ENCODE data around the gene PPP6R2. TPM values are rescaled to one million over a fixed set of nuclear protein-coding genes. Genes with fewer than 3 reads are reported as not detected.
"Not testable (repeated sequence)": the region's sequence is repeated elsewhere in the genome, so short reads cannot be mapped to it uniquely, and the experiment has no call there.

PPP6R2 gene
- total RNA-seq, 1 donor from 2014 or later = 62.8 TPM

DNA sequence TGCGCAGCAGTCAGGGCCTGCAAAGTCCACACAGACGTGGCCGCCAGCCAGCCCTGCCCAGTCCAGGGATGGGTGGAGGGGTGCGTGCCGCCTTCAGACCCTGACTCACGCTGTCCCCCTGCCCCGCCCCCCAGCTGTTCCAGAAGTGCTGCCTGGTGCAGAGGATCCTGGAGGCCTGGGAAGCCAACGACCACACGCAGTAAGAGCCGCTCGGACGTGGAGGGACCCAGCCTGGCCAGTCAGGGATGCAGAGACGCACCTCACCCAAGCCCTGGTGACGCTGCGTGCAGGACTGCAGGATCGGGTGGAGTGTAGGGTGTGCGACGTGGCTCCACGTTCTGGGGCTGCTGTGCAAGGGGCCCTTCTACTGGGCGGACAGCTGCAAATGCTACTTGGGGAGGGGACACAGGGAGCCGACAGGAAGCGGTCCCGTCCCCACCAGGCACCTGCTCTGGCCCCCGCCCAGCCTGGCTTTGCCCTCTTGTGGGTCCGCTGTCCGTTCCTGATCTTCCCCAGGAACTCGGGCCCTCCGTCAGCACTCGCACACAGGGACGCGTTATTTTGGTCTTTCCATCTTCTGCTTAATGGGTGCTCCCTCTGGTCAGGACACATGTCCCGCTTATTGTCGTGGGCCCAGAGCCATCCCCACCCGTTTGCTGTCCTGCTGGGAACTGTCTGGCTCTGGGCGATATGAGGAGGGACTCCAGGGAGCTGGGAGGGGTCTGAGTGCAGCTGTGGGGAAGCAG lies 89.2 kb downstream of the PPP6R2 start:
- DNase-seq (ENCODE audit: extremely low spot score, unreplicated experiment) = no peak
- Mint-ChIP-seq H3K36me3 (peaks cover 11% of the 10 kb centered on the region), H3K9me3 (no peaks in the 10 kb centered on the region), H3K4me3 (no peak overlapping the region), H3K27ac (no peak overlapping the region), H3K4me1 (ENCODE audit: unreplicated experiment) (no peaks in the 10 kb centered on the region), H3K27me3 (no peaks in the 10 kb centered on the region)
- TF ChIP-seq, protein P1, sequence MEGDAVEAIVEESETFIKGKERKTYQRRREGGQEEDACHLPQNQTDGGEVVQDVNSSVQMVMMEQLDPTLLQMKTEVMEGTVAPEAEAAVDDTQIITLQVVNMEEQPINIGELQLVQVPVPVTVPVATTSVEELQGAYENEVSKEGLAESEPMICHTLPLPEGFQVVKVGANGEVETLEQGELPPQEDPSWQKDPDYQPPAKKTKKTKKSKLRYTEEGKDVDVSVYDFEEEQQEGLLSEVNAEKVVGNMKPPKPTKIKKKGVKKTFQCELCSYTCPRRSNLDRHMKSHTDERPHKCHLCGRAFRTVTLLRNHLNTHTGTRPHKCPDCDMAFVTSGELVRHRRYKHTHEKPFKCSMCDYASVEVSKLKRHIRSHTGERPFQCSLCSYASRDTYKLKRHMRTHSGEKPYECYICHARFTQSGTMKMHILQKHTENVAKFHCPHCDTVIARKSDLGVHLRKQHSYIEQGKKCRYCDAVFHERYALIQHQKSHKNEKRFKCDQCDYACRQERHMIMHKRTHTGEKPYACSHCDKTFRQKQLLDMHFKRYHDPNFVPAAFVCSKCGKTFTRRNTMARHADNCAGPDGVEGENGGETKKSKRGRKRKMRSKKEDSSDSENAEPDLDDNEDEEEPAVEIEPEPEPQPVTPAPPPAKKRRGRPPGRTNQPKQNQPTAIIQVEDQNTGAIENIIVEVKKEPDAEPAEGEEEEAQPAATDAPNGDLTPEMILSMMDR (conservative IDR thresholded peaks at IDR 0.05) = no peak

DNA sequence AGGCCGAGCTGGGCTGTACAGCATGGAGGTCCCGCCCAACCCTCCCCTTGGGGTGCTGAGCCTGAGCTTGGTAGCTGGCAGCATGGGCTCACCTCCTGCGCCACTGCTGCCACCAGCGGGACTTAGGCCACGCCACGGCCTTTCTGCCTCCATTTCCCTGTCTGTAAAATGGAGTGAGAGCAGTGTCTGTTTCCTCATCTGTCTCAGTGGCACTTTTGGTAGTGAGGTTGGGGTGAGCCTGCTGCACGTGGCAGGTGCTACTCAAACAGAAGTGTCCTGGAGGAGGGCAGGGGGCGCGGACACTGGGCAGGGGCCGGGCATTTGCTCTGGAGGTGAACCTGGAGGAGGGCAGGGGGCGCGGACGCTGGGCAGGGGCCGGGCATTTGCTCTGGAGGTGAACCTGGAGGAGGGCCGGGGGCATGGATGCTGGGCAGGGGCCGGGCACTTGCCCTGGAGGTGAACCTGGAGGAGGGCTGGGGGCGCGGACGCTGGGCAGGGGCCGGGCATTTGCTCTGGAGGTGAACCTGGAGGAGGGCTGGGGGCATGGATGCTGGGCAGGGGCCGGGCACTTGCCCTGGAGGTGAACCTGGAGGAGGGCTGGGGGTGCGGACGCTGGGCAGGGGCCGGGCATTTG lies 89.9 kb downstream of the PPP6R2 start:
- H3K27ac Mint-ChIP-seq; DNase-seq (ENCODE audit: extremely low spot score, unreplicated experiment); H3K27me3 Mint-ChIP-seq; H3K4me1 Mint-ChIP-seq (ENCODE audit: unreplicated experiment); H3K9me3 Mint-ChIP-seq; H3K4me3 Mint-ChIP-seq: not testable (repeated sequence)
- H3K36me3 Mint-ChIP-seq = peaks cover 11% of the 10 kb centered on the region

DNA sequence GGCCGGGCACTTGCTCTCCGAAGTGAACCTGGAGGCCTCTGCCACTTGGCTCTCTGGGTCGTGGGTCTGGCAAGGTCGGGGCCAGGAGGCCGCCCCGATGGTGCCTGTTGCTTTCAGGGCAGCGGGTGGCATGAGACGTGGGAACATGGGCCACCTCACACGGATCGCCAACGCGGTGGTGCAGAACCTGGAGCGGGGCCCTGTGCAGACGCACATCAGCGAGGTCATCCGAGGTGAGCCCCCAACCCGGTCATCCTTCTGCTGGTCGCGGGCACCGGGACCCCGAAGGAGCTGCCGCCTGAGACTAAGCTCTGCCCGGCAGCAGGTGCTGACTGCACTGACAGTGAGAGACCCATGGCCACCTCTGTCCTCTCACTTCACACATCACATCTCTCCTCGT lies 91.7 kb downstream of the PPP6R2 start:
- Mint-ChIP-seq H3K9me3 (no peaks in the 10 kb centered on the region), H3K27me3 (no peaks in the 10 kb centered on the region), H3K4me1 (ENCODE audit: unreplicated experiment) (no peaks in the 10 kb centered on the region), H3K36me3 (peaks cover 4% of the 10 kb centered on the region), H3K27ac (no peak overlapping the region), H3K4me3 (no peak overlapping the region)
- TF ChIP-seq, protein P1 (conservative IDR thresholded peaks at IDR 0.05) = no peak
- DNase-seq (ENCODE audit: extremely low spot score, unreplicated experiment) = no peak

DNA sequence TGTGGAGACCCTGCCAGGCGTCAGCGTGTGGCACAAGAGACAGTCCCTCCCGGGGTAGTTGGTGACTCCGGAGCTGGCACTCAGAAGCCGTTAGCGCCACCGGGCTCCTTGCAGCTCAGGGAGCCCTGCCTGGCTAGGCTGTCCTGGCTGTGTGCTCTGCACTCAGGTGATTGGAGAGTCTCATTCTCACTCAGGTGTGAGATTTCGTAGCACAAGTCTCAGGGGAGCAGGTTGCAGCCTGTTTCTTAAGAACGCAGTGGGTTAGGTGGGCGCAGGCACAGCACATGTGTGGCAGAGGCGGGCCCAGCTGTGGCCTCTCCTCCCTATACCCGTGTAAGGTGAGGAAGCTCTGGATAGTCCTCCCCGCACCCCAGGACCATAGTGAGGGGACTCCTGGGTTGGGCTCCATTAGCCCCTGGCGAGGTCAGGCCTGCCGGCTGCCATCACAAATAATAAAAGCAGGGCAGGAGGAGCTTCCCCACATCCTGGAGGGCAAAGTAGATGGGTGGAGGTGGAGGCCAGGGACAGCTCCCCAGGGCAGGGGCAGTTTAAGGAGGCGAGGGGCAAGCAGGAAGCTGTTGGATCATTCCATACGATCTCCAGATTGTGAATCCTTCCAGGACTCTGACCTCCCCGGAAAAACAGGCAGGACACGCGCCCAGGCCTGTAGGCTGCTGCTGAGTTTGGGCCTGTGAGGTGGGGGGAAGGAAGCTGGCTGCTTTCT lies 92.3 kb downstream of the PPP6R2 start:
- Mint-ChIP-seq H3K4me3 (no peak overlapping the region), H3K9me3 (no peaks in the 10 kb centered on the region), H3K36me3 (peaks cover 4% of the 10 kb centered on the region), H3K27ac (no peak overlapping the region), H3K4me1 (ENCODE audit: unreplicated experiment) (no peaks in the 10 kb centered on the region), H3K27me3 (no peaks in the 10 kb centered on the region)
- TF ChIP-seq, protein P1 (conservative IDR thresholded peaks at IDR 0.05) = no peak
- DNase-seq (ENCODE audit: extremely low spot score, unreplicated experiment) = no peak

DNA sequence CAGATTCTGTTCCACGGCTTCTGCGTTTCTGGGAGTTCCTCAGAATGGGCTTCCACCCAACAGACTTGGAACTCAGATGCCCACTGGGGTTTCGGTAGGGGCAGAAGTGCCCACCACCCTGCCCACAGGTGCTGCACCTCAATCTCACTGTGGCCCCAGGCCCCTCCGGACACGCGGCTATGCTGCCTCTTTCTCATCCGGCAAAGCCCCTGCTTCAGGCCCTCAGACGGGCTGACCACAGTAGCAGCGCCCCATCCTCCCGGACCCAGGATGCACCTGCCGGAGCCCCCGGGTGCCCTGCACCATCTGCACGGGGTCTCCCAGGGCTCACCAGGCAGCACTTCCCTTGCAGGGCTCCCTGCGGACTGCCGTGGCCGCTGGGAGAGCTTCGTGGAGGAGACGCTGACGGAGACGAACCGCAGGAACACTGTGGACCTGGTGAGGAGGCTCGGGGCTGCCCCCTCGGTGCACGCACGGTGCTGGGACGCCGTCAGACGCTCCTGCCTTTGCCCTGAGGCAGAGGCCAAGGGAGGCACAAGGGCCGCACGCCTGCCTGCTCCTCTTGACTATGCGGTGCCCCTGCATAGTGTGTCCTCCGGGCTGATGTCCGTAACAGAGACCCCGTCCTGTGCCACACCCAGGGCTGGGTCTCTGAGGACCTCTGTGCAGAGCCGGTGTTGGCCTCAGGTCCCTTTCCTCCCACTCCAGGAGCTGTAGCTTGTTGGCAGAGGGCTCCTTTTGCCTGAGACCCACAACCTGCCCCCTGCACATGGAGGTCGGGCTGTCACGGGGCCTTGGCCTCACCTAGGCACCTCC lies 93.1 kb downstream of the PPP6R2 start:
- TF ChIP-seq, protein P1 (conservative IDR thresholded peaks at IDR 0.05) = no peak
- no peaks in the 10 kb centered on the region for H3K9me3 Mint-ChIP-seq

More for the DNA sequence above, 93.1 kb downstream of the PPP6R2 start:
- Mint-ChIP-seq H3K36me3 (peaks cover 4% of the 10 kb centered on the region), H3K27ac (no peak overlapping the region), H3K4me1 (ENCODE audit: unreplicated experiment) (no peaks in the 10 kb centered on the region), H3K27me3 (no peaks in the 10 kb centered on the region), H3K4me3 (no peak overlapping the region)
- DNase-seq (ENCODE audit: extremely low spot score, unreplicated experiment) = no peak

Measured in type B pancreatic cell (in vitro differentiated cells).